ENCODE data around the gene TBX6. TPM values are rescaled to one million over a fixed set of nuclear protein-coding genes. Genes with fewer than 3 reads are reported as not detected.

TBX6 gene
- total RNA-seq, 1 experiment from 2014 or later = 1.6 TPM

GRCh38 chr16:30088237-30088831 is 3.4 kb downstream of the TBX6 start:
- Mint-ChIP-seq H3K36me3 (ENCODE audit: insufficient read depth in 1 of 3, low read depth in 3 of 3) (peaks cover 8 to 28% (median 28%) of the 10 kb centered on the region in 3 experiments; a peak in 6 of 7 replicates), H3K27ac (peak overlapping the region; percentile 14 to 79 (median 53); a peak in 4 of 7 replicates), H3K27me3 (ENCODE audit: low read depth) (peaks cover 4% of the 10 kb centered on the region; the same call in 1 of the 2 replicates), H3K4me3 (no peak overlapping the region; a peak in 1 of 5 replicates), H3K9me3 (no peaks in the 10 kb centered on the region; a peak in 1 of 5 replicates), H3K4me1 (peaks cover 10 to 16% of the 10 kb centered on the region in 2 experiments)
- Histone ChIP-seq H3K79me1 (ENCODE audit: insufficient read depth, low read depth, low read length, poor library complexity, severe bottlenecking) (no peaks in the 10 kb centered on the region), H3K23me2 (ENCODE audit: insufficient read length, low read depth, low read length, poor library complexity, severe bottlenecking) (peaks cover 10% of the 10 kb centered on the region), H4K91ac (ENCODE audit: insufficient read length, low read depth, low read length) (no peak overlapping the region), H3K4me1 (ENCODE audit: insufficient read depth, low read length) (no peaks in the 10 kb centered on the region), H3K56ac (ENCODE audit: insufficient read length, low read depth, low read length) (no peak overlapping the region), H3K9me3 (ENCODE audit: control insufficient read depth, low read depth, low read length) (no peaks in the 10 kb centered on the region), H3K18ac (ENCODE audit: insufficient read length, low read depth, low read length) (no peak overlapping the region), H3K4ac (ENCODE audit: low read depth, low read length) (no peak overlapping the region), H2AK5ac (ENCODE audit: insufficient read length, low read length) (no peak overlapping the region), H3K4me2 (ENCODE audit: insufficient read depth, insufficient read length, low read length) (no peak overlapping the region), H3K27me3 (ENCODE audit: insufficient read depth, low read length) (no peaks in the 10 kb centered on the region), H2BK5ac (ENCODE audit: insufficient read length, low read length) (no peak overlapping the region), H3K9ac (ENCODE audit: extremely low read depth, insufficient read length, low read length) (no peak overlapping the region), H3K79me2 (ENCODE audit: insufficient read depth, low read length) (no peaks in the 10 kb centered on the region), H4K20me1 (ENCODE audit: control insufficient read depth, insufficient read depth, insufficient read length) (no peaks in the 10 kb centered on the region), H4K5ac (ENCODE audit: insufficient read length, low read depth, low read length) (no peak overlapping the region), H2BK15ac (ENCODE audit: low read depth, low read length) (no peak overlapping the region), H2BK120ac (ENCODE audit: low read depth, low read length, poor library complexity, severe bottlenecking) (no peak overlapping the region), H4K8ac (replicated peaks; ENCODE audit: insufficient read length, low read depth, low read length) (no peak overlapping the region), H3K14ac (ENCODE audit: insufficient read depth, low read length) (no peak overlapping the region), H2BK12ac (ENCODE audit: insufficient read length, low read depth, low read length) (no peak overlapping the region), H2AFZ (ENCODE audit: low read length) (no peak overlapping the region), H2BK20ac (ENCODE audit: low read depth, low read length, poor library complexity, severe bottlenecking) (no peak overlapping the region), H3T11ph (ENCODE audit: low read length) (no peak overlapping the region), H3K27ac (ENCODE audit: insufficient read length, low read depth, low read length) (no peak overlapping the region), H3K23ac (ENCODE audit: insufficient read length, low read depth, low read length) (no peak overlapping the region)
- TF ChIP-seq, protein P1, sequence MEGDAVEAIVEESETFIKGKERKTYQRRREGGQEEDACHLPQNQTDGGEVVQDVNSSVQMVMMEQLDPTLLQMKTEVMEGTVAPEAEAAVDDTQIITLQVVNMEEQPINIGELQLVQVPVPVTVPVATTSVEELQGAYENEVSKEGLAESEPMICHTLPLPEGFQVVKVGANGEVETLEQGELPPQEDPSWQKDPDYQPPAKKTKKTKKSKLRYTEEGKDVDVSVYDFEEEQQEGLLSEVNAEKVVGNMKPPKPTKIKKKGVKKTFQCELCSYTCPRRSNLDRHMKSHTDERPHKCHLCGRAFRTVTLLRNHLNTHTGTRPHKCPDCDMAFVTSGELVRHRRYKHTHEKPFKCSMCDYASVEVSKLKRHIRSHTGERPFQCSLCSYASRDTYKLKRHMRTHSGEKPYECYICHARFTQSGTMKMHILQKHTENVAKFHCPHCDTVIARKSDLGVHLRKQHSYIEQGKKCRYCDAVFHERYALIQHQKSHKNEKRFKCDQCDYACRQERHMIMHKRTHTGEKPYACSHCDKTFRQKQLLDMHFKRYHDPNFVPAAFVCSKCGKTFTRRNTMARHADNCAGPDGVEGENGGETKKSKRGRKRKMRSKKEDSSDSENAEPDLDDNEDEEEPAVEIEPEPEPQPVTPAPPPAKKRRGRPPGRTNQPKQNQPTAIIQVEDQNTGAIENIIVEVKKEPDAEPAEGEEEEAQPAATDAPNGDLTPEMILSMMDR (conservative IDR thresholded peaks at IDR 0.05) = no peak
- WGBS (ENCODE audit: extremely low coverage, insufficient read length, low lambda C conversion rate) = no CpG with 5 or more reads among the region's 10 CpGs
- no peak for DNase-seq

Measured in H9 (cell line).